ENCODE data around the gene NRG3. TPM values are rescaled to one million over a fixed set of nuclear protein-coding genes. Genes with fewer than 3 reads are reported as not detected.

The NRG3 gene
- total RNA-seq, 1 donor from 2014 or later = not detected

GRCh38 chr10:82811621-82812020 is 936.6 kb downstream of the NRG3 start:
- Histone ChIP-seq H3K27me3 (ENCODE audit: control insufficient read depth, insufficient read depth, low read length) (no peaks in the 10 kb centered on the region), H3K4me3 (ENCODE audit: low read depth, low read length) (no peak overlapping the region), H3K36me3 (ENCODE audit: control insufficient read depth, insufficient read depth, low read length) (no peaks in the 10 kb centered on the region)
- TF ChIP-seq CTCF (IDR thresholded peaks at IDR 0.05; ENCODE audit: insufficient read depth, low read length, severe bottlenecking) = peak; percentile 4
- no peak for DNase-seq (ENCODE audit: low read depth)
- no peak for FAIRE-seq

GRCh38 chr10:82813856-82814255 is 938.9 kb downstream of the NRG3 start:
- FAIRE-seq (no peak), DNase-seq (ENCODE audit: low read depth) (peak; percentile 28)
- Histone ChIP-seq H3K27me3 (ENCODE audit: control insufficient read depth, insufficient read depth, low read length) (no peaks in the 10 kb centered on the region), H3K36me3 (ENCODE audit: control insufficient read depth, insufficient read depth, low read length) (no peaks in the 10 kb centered on the region), H3K4me3 (ENCODE audit: low read depth, low read length) (no peak overlapping the region)
- no peak for TF ChIP-seq CTCF (IDR thresholded peaks at IDR 0.05; ENCODE audit: insufficient read depth, low read length, severe bottlenecking)

- FAIRE-seq (no peak), DNase-seq (ENCODE audit: low read depth) (no peak)
- no peaks in the 10 kb centered on the region for H3K36me3 ChIP-seq (ENCODE audit: control insufficient read depth, insufficient read depth, low read length)
Measured at GRCh38 chr10:82814635-82815034, 939.6 kb downstream of the NRG3 start.

GRCh38 chr10:82815680-82816079 is 940.7 kb downstream of the NRG3 start:
- Histone ChIP-seq H3K36me3 (ENCODE audit: control insufficient read depth, insufficient read depth, low read length) (no peaks in the 10 kb centered on the region), H3K4me3 (ENCODE audit: low read depth, low read length) (no peak overlapping the region), H3K27me3 (ENCODE audit: control insufficient read depth, insufficient read depth, low read length) (no peaks in the 10 kb centered on the region)
- no peak for TF ChIP-seq CTCF (IDR thresholded peaks at IDR 0.05; ENCODE audit: insufficient read depth, low read length, severe bottlenecking)
- DNase-seq (ENCODE audit: low read depth) (no peak), FAIRE-seq (no peak)

More at GRCh38 chr10:82814635-82815034, 939.6 kb downstream of the NRG3 start:
- Histone ChIP-seq H3K4me3 (ENCODE audit: low read depth, low read length) (no peak overlapping the region), H3K27me3 (ENCODE audit: control insufficient read depth, insufficient read depth, low read length) (no peaks in the 10 kb centered on the region)
- no peak for TF ChIP-seq CTCF (IDR thresholded peaks at IDR 0.05; ENCODE audit: insufficient read depth, low read length, severe bottlenecking)

- no peak for DNase-seq (ENCODE audit: low read depth)
- no peak for FAIRE-seq
- H3K4me3 ChIP-seq (ENCODE audit: low read depth, low read length) = no peak overlapping the region
- H3K27me3 ChIP-seq (ENCODE audit: control insufficient read depth, insufficient read depth, low read length) = no peaks in the 10 kb centered on the region
- TF ChIP-seq CTCF (IDR thresholded peaks at IDR 0.05; ENCODE audit: insufficient read depth, low read length, severe bottlenecking) = no peak
- no peaks in the 10 kb centered on the region for H3K36me3 ChIP-seq (ENCODE audit: control insufficient read depth, insufficient read depth, low read length)
Measured at GRCh38 chr10:82817676-82818422, 942.9 kb downstream of the NRG3 start.

GRCh38 chr10:82821043-82821442 is 946.0 kb downstream of the NRG3 start:
- FAIRE-seq (no peak), DNase-seq (ENCODE audit: low read depth) (no peak)
- Histone ChIP-seq H3K4me3 (ENCODE audit: low read depth, low read length) (no peak overlapping the region), H3K27me3 (ENCODE audit: control insufficient read depth, insufficient read depth, low read length) (no peaks in the 10 kb centered on the region), H3K36me3 (ENCODE audit: control insufficient read depth, insufficient read depth, low read length) (no peaks in the 10 kb centered on the region)
- no peak for TF ChIP-seq CTCF (IDR thresholded peaks at IDR 0.05; ENCODE audit: insufficient read depth, low read length, severe bottlenecking)
